GM19397 (cell line): ENCODE results near the gene CASKIN2.

Experiments used
- ATAC-seq: cut with Tn5 transposase; IDR thresholded peaks from one replicate; pipeline ENCODE4 v1.9.1; 2021; ENCODE audit warnings: mild to moderate bottlenecking, moderate library complexity; ENCODE audit not compliant: unreplicated experiment

Gene CASKIN2

DNA sequence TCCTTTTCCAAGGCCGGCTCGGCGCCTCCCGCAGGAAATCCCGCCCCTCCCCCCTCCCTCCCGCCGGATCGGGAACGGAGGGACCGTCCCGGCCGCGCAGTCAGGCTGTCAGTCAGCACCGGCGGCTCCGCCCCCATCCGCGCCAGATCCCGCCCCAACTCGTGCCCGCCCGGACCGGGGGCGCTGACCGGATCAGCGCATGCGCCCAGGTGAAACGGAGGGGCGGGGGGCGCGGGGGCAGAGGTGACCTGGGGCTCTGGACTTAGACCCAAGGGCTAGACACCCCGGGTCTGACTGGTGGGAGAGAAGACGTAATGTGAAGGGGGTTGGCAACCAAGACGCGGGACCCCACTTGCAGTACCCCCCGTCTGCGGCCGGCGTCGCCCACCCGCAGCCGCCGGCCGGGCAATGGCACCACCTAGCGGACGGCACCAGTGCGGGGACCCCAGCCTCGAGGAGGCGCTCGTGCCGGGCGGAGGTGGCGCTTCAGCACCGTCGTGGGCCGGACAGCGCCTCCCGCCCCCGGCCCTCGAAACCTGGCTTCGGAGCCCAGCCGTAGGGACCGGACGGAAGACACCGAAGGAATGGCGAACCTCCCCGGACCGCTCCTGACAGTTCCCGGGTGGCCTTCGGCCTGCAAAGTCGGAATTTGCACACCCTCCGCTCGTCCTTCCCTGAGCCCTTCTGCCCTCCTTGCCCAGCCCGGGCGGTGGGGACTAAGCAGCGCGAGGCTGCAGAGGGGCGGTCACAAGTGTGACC lies at the start of gene CASKIN2:
CASKIN2 (minus strand) TSS at position 42 of the 759 bp plus-strand sequence. CDS start 1,733 bp downstream, outside the sequence.
- peak; percentile 51 for ATAC-seq

DNA sequence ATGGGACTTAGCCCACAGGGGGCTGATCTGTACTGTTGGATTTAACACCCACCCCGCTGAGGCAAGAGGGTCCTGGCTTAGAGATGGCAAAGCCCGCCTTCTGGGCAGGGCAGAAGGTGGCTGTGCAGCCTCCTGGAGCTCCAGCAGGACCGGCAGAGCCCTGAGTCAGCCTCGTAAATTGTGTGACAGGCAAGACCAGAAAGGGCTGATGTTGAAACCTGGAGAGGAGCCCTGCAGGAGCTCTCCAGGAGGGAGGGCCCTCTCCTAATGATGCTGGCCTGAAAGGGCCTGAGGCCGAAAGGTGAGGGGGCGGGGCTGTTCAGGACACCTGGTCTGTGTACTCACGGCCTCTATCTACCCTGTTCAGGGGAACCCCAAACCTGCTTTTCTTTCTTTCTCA lies 49.7 kb upstream of the CASKIN2 start:
- ATAC-seq = no peak

DNA sequence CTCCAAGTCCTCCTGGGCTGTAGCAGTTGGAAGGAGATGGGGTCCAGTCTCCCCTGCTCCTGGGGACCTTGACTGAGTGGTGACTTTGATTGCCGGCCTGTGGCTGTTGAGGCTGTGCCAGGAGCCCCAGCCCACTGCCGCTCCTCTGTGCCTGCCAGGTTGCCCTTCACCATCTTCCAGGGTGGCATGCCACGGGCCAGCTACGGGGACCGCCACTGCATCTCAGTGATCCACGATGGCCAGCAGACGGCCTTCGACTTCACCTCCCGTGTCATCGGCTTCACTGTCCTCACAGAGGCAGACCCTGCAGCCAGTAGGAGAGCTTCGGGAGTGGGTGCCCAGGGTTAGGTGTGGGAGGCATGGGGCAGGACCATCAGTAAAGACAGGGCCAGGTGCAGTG lies 48.9 kb upstream of the CASKIN2 start:
- no peak for ATAC-seq

DNA sequence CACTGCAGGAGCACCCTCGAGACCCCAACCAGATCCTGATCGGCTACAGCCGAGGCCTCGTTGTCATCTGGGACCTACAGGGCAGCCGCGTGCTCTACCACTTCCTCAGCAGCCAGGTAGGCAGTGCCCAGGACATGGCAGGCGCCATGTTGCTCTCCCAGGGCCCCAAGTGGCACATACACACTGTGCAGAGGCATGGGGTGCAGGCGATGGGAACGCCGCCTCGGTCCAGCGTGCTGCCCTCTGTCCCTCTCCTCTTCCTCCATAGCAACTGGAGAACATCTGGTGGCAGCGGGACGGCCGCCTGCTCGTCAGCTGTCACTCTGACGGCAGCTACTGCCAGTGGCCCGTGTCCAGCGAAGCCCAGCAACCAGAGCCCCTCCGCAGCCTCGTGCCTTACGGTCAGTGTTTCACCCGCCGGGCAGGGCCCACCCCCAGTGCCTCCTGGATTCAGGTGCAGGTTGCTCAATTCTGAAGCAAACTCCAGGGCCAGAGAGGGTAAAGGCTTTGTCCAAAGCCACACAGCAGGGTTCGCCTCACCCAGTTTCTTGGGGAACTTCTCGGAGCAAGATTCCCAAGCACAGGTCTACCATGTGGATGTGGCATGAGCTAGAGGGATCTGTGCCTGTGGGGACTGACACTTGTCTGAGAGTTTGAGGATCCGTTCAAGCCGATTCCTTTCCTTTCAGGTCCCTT lies 47.9 kb upstream of the CASKIN2 start:
- ATAC-seq = no peak

- ATAC-seq = no peak
Observed at GRCh38 chr17:75561927-75562603, 46.7 kb upstream of the CASKIN2 start.

GRCh38 chr17:75559958-75560533 lies 44.7 kb upstream of the CASKIN2 start:
- no peak for ATAC-seq

- ATAC-seq = no peak
Observed at GRCh38 chr17:75558666-75559530, 43.6 kb upstream of the CASKIN2 start.

- ATAC-seq = no peak
Observed at GRCh38 chr17:75557852-75558665, 42.7 kb upstream of the CASKIN2 start.

DNA sequence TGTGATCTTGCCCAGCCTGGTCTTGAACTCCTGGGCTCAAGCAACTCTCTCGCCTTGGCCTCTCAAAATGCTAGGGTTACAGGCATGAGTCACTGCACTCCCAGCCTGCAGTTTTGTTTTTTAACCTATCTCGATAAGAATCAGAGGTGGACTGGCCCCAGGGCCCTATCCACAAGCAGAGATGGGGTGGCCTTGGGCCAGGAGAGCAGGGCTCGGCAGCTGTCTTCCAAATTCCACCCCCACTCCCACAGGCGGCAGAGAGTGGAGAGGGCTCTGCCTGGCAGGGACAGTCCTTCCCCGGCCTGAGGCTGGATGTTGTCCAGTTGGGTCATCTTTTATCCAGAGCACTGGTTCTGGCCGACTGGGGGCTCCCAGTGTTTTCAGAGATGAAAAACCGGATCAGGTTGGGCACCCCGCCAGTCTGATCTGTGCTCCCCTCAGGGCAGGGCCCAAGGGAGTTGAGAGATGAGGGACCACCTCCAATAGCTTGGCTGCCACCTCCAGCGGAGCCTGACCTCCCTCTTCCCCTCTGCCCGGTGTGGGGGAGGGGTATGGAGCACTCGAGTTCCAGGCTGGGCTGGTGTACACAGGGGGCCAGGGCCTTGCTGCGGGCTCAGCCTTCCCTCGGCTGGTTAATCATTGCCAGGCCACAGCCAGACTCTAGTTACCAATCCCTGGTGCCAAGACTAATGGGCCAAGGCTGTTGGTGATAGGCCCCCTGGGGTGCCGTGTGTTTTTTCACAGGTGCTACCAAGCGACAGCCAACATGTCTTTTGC lies 41.9 kb upstream of the CASKIN2 start:
- ATAC-seq = no peak

DNA sequence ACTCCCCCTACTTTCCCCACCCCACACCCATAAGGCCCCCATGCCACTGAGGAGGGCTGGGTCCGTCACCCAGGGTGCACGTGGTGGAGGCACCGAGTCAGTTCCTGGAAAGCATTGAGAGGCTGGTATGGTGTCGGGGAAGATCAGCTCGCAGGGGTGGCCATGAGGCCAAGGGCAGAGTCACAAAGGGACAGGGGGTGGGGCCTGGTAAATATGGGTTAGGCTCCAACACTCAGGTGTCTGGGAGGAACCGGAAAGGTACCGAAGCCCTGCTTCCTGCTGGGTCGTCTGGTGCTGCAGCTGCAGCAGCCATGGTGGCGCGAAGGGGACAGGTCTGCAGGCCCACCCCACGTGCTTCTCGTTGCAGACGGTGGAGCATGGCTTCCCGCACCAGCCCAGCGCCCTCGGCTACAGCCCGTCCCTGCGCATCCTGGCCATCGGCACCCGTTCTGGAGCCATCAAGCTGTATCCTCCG lies 40.4 kb upstream of the CASKIN2 start:
- ATAC-seq = no peak

- no peak for ATAC-seq
Observed at GRCh38 chr17:75553295-75554110, 38.2 kb upstream of the CASKIN2 start.

DNA sequence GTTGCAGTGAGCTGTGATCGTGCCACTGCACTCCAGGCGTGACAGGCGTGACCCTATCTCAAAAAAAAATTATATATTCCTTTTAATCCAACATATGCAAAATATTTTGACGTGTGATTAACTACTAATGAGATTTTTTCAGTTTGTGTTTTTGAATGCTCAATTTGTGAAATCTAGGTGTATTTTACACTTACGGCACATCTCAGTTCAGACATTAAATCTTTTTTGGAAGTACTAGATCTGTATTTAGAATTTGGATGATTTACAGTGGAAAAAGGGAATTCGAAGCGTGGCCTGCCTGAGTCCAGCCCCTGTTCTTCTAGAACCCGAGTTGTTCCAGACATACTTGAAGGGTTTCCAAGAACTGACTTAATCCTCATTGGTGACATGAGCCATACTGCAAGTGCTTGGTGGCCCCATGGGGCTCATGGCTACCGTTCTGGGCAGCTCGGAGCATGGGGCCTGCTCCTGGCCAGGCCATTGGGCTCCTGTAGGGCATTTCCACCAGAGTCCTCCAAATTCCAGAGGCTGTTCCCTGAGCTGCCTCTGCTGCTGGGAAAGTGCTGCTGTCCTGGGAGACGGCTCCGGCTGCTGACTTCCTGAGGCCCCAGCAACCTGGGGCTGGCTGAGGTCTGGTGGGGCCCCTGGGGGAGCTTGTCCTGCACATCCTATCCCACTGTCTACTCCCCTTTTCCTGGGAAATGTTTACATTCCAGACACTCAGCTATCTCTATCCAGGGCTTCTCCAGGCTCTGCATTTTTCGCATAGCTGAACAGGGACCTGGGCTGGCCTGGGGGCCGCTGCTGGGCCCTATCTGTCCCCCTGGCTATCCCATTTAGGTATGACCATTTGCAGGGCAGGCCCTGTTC lies 37.3 kb upstream of the CASKIN2 start:
- ATAC-seq = no peak

DNA sequence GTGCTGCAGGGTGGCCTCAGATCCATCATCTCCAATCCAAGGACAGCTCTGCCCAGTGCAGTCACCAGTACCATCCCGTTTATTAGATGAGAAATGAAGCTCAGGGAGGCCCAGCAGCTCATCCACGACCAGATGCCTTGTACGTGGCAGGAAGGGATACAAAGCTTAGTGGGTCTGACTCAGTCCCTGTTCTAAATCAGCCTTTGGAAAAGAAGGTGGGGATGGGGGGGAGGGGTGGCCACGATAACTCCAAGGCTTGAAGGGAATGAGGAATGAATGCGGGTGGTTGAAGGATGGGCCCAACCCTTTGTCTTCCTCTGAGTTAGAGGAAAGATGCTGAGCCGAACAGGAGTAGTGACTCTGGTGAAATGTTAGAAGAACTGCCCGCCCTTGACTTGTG lies 35.9 kb upstream of the CASKIN2 start:
- ATAC-seq = no peak

DNA sequence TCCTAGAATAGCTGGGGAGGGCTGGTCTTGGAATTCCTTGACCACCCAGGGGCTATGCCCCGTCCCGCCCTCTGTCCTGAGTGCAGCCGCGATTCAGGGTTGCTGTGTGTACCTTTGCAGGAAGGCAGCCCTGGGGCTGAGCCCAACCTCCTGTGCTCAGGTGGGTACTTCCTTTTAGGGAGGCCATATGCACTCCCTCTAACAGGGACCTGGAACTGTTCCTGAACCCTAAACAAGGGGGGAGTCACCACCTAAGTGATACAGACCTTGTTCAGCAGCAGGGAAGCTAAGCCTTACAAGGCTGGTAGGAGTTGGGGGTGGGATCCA lies 34.8 kb upstream of the CASKIN2 start:
- no peak for ATAC-seq

DNA sequence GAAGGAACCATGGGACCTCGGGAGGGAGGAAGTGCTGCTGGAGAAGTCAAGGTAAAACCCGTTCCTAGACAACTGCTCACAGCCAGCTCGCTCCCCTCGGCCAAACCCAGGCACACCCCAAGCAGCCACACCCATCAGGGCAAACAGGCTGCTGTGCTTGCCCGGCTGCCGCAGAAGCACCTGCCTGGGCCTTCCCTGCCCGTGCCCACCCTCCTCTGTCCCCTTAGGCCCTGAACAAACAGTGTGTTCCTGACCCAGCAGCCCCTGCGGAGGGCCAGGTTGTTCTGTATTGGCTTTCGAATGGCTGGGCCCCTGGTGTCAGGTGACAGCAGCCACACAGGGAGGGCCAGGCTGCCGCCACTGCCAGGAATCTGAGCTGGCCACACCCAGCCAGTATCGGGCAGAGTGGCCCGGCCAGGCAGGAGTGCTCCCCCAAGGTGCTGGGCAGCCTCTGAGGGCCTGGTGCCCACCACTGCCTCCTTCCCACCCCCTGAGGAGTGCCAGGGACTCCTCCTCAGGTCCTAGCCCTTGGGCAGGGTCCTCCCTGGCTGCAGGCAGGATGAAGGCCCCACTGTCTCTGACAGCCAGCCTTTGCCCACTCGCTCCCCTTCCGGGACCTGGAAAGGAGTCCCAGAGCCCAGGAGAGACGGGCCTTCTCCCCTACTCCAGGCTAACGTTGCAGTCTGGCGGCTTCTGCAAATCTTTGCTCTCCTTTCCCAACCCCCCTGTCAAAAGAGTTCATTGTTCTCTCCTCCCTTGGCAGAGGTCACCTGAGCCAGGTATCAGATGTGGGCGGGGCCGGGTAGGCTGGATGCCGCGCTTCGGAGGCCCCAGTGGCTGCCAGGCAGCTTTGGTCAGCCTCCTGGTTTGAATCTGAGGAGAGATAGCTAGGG lies 34.2 kb upstream of the CASKIN2 start:
- ATAC-seq = no peak

DNA sequence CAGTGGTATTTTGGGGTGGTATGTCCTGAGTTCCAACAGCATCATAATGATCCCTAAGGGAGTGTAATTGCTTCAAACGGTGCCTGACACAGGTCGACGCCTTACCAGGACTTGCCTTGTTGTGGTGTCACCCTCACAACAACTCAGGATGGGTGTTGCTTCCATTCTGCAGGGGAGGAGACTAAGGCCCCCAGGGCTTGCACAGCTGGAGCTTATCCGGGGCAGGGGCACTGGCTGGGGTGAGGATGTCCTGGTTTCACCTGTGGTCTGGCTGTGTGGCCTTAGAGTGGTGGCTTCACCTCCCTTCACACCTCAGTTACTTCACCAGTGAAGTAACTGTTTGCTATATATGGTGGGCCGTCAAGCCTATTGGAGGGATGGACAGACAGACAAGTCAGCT lies 33.5 kb upstream of the CASKIN2 start:
- no peak for ATAC-seq
